Nephron progenitor cell (in vitro differentiated cells): ENCODE measurements around the gene IL3.

Experiments
- DNase-seq: peaks from one replicate; pipeline ENCODE4 v3.0.0; 2021
- H3K27ac Mint-ChIP-seq: 2 replicates; pipeline ENCODE4 v1.8.0; 2021; ENCODE audit warnings: mild to moderate bottlenecking, moderate library complexity, mixed read lengths
- H3K27me3 Mint-ChIP-seq: 2 replicates; pipeline ENCODE4 v1.8.0; 2021; ENCODE audit warnings: mild to moderate bottlenecking, low read depth, mixed read lengths; ENCODE audit not compliant: poor library complexity
- H3K36me3 Mint-ChIP-seq: 2 replicates; pipeline ENCODE4 v1.8.0; 2021; ENCODE audit warnings: low read depth, mixed read lengths
- H3K4me1 Mint-ChIP-seq: 2 replicates; pipeline ENCODE4 v1.8.0; 2021; ENCODE audit warnings: mixed read lengths
- H3K4me3 Mint-ChIP-seq: 2 replicates; pipeline ENCODE4 v1.8.0; 2021; ENCODE audit warnings: mild to moderate bottlenecking, moderate library complexity, mixed read lengths
- H3K9me3 Mint-ChIP-seq: 2 replicates; pipeline ENCODE4 v1.8.0; 2021; ENCODE audit warnings: mild to moderate bottlenecking, moderate library complexity, mixed read lengths
- TF ChIP-seq, protein P1 (sequence below): fragments of 200-600 bp; sonication (generic); IDR thresholded peaks from 2 replicates; pipeline ENCODE4 v1.5.0; 2021; ENCODE audit warnings: antibody characterized with exemption

IL3 gene, protein sequence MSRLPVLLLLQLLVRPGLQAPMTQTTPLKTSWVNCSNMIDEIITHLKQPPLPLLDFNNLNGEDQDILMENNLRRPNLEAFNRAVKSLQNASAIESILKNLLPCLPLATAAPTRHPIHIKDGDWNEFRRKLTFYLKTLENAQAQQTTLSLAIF

DNA sequence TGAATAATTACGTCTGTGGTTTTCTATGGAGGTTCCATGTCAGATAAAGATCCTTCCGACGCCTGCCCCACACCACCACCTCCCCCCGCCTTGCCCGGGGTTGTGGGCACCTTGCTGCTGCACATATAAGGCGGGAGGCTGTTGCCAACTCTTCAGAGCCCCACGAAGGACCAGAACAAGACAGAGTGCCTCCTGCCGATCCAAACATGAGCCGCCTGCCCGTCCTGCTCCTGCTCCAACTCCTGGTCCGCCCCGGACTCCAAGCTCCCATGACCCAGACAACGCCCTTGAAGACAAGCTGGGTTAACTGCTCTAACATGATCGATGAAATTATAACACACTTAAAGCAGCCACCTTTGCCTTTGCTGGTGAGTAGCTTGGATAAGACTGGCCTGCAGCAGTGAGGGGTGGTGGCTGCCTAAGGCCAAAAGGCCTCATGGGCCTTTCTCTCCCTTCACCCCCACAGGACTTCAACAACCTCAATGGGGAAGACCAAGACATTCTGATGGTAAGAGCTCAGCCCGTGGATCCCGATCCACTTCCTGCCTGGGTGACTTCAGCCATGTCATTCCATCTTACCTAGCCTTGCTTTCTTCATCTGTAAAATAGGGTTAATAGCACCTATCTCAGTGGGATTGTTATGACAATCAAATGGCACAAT, at the start of gene IL3:
Gene IL3, plus strand, starts transcription at position 155 of the 661 bp plus-strand sequence. Its CDS starts 52 bp downstream, at position 207.
- Mint-ChIP-seq H3K36me3 (no peaks in the 10 kb centered on the region), H3K9me3 (no peaks in the 10 kb centered on the region), H3K27me3 (peaks cover 7% of the 10 kb centered on the region), H3K4me3 (no peak within 1 kb of the TSS), H3K27ac (peak within 1 kb of the TSS; percentile 18), H3K4me1 (peaks cover 4% of the 10 kb centered on the region)
- TF ChIP-seq, protein P1, sequence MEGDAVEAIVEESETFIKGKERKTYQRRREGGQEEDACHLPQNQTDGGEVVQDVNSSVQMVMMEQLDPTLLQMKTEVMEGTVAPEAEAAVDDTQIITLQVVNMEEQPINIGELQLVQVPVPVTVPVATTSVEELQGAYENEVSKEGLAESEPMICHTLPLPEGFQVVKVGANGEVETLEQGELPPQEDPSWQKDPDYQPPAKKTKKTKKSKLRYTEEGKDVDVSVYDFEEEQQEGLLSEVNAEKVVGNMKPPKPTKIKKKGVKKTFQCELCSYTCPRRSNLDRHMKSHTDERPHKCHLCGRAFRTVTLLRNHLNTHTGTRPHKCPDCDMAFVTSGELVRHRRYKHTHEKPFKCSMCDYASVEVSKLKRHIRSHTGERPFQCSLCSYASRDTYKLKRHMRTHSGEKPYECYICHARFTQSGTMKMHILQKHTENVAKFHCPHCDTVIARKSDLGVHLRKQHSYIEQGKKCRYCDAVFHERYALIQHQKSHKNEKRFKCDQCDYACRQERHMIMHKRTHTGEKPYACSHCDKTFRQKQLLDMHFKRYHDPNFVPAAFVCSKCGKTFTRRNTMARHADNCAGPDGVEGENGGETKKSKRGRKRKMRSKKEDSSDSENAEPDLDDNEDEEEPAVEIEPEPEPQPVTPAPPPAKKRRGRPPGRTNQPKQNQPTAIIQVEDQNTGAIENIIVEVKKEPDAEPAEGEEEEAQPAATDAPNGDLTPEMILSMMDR, result no peak
- no peak for DNase-seq

DNA sequence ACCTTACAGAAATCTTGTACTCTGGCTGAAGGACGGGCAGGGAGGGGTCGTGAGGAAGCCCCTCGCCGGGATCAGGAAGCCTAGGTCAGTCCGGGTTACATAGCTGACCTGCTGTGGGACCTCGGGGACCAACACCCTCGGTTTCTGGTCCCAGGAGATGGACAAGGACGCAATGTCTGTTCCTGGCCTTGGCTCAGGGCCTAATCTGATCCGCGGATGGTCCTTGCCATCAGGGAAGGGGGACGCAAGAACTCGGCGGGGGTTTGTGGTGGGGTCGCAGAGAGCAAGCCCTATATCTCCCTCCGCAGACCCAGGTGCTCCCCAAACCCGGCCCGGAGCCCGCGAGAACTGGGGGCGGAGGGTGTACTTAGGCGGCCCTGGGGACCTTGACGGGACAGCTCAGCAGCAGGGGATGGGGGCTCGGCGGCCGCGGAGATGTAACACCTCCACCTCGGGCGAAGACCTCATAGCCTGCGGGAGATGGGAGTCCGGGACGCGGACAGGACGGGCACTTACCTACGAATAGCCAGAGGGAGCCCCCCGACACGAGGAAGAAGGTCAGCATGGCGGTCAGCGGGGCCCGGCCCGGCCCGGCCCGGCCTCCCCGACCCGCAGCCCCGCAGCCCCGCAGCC, 49.4 kb upstream of the IL3 start:
- H3K27ac Mint-ChIP-seq, result no peak overlapping the region
- no peaks in the 10 kb centered on the region for H3K9me3 Mint-ChIP-seq
- H3K4me1 Mint-ChIP-seq, result peaks cover 9% of the 10 kb centered on the region
- peaks cover 85% of the 10 kb centered on the region for H3K27me3 Mint-ChIP-seq
- no peaks in the 10 kb centered on the region for H3K36me3 Mint-ChIP-seq
- H3K4me3 Mint-ChIP-seq, result peak overlapping the region; percentile 81
- TF ChIP-seq, protein P1, result no peak
- no peak for DNase-seq

DNA sequence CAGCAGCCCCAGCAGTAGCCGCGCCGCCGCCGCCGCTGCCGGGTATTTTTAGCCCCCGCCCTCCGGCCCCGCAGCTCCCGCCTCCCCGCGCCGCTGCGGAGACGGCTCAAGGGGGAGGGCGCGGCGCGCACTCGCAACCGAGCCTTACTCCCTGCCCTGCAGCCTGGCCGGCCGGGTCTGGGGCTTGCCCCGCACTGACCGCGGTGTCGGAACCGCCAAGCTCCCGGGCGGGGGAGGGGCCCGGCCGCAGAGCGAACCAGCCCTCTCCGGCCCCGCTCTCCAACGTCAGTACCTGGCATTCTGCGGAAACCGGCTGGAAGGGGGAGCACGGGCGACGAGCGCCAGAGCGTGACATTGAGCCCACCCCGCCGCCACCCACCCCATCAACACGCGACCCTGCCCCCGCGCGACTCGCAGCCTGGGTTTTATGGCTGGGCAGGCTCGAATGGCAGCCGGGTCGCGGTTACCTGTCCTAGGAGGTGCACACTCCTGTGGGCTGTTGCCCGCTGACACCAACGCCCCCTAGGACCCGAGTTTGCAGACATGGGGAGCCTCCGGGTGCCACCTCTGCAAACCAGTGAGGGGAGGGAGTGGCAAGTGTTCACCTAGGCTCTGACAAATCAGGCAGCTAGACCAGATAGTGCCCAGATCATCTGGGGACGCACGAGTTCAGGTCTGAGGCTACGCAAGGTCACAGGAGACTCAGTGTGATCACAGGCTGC, 48.7 kb upstream of the IL3 start, which contains the start of gene ACSL6:
Gene ACSL6, minus strand, starts transcription at position 37 of the 722 bp plus-strand sequence. CDS start 105 bp downstream, outside the sequence.
- no peak within 1 kb of the TSS for H3K27ac Mint-ChIP-seq
- TF ChIP-seq, protein P1, result no peak
- H3K27me3 Mint-ChIP-seq, result peaks cover 92% of the 10 kb centered on the region
- no peaks in the 10 kb centered on the region for H3K36me3 Mint-ChIP-seq
- peak within 1 kb of the TSS; percentile 81 for H3K4me3 Mint-ChIP-seq
- no peaks in the 10 kb centered on the region for H3K9me3 Mint-ChIP-seq
- peak; percentile 73 for DNase-seq
- peaks cover 9% of the 10 kb centered on the region for H3K4me1 Mint-ChIP-seq

DNA sequence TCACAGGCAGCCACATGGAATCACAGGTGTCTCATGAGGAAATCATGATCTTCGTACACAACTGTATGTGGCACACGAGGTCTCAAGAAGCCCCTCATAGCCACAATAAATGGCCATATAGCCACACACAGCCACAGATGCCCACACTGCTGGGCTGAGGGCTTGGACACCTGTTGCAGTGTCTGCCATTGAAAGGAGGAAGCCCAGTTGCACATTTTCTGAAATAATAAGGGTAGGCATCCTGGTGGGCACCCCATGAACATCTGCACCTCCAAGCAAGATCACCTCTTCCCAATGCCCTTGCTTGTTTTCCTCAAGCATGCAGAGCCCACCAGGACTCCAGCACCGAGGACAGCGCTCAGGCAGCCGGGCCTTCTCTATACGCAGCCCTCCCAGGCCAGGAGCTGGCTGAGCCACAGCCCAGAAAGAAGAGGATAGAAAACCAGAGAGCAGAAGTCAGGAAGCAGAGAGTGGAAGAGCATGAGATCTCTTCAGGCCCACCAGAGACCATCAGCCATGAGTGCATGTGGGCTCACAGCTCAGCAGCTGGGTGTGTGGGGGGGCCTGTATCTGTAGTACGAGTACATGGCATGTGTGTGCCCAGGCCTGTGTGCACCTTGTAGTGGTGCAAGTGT, 48.0 kb upstream of the IL3 start:
- Mint-ChIP-seq H3K36me3 (no peaks in the 10 kb centered on the region), H3K4me1 (peaks cover 9% of the 10 kb centered on the region), H3K27me3 (peaks cover 96% of the 10 kb centered on the region), H3K27ac (no peak overlapping the region), H3K4me3 (peak overlapping the region; percentile 67), H3K9me3 (no peaks in the 10 kb centered on the region)
- peak; percentile 92 for DNase-seq
- TF ChIP-seq, protein P1, result no peak

DNA sequence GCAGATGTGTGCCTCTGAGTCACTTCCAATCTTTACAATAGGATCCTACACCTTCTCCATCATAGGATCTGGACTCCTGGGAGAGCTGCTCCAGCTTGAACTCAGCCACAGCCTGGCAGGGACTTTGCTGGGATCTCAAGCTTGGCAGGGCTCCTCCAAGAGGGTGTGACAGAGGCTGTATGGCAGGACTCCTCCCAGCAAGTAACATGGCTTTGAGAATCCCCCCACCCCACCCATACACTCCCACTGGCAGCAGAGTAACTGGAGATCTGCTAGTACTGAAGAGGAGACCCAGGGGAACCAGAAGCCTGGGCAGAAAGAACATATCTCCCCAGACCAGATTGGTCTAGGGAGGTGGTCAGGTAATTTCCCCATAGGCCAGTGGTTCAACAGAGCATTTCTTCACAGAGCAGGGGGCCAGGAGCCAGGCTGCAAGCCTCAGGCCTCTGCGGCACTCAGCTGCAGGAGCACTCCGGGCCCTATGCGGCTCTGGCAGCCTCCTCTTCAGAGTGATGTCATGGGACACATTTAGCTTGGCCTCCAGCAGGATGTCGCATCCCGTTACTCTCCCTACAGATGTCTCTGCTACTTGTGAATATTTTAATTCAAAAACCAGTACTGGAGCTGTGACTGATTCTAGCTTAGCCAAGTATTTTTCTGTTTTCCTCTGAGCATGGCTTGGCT, 47.3 kb upstream of the IL3 start:
- Mint-ChIP-seq H3K27me3 (peaks cover 96% of the 10 kb centered on the region), H3K27ac (no peak overlapping the region), H3K4me3 (no peak overlapping the region), H3K4me1 (peaks cover 9% of the 10 kb centered on the region), H3K36me3 (no peaks in the 10 kb centered on the region), H3K9me3 (no peaks in the 10 kb centered on the region)
- TF ChIP-seq, protein P1, result no peak
- DNase-seq, result no peak
